Fibroblast of mammary gland (primary cell): ENCODE data around the gene STARD9.
A peak's percentile ranks its signal among the peaks of the same experiment; 100 is the strongest.

Experiments
- DNase-seq: peaks from one replicate; pipeline ENCODE4 v3.0.0-alpha.2; 2010; ENCODE audit warnings: low read depth
- H3K4me3 ChIP-seq: 2 replicates; pipeline ENCODE4 v1.5.1; 2011; ENCODE audit warnings: low read depth, mild to moderate bottlenecking, low read length, moderate library complexity; ENCODE audit not compliant: control insufficient read depth
- CTCF ChIP-seq: conservative IDR thresholded peaks from 2 replicates; pipeline ENCODE4 v1.5.1; 2011; ENCODE audit warnings: low read depth, low read length, inconsistent platforms; ENCODE audit not compliant: control insufficient read depth, insufficient read depth

STARD9 gene

GRCh38 chr15:42627485-42627884, 52.1 kb downstream of the STARD9 start:
- H3K4me3 ChIP-seq, result no peak overlapping the region
- no peak for DNase-seq
- no peak for TF ChIP-seq CTCF

- no peak for DNase-seq
Measured at GRCh38 chr15:42628761-42629160, 53.4 kb downstream of the STARD9 start.

GRCh38 chr15:42632105-42632675, 56.8 kb downstream of the STARD9 start:
- no peak for TF ChIP-seq CTCF
- no peak for DNase-seq
- no peak overlapping the region for H3K4me3 ChIP-seq

More at GRCh38 chr15:42628761-42629160, 53.4 kb downstream of the STARD9 start:
- TF ChIP-seq CTCF, result no peak
- H3K4me3 ChIP-seq, result no peak overlapping the region

GRCh38 chr15:42640109-42640508, 64.7 kb downstream of the STARD9 start:
- peak; percentile 7 for DNase-seq
- H3K4me3 ChIP-seq, result no peak overlapping the region

GRCh38 chr15:42650208-42651066, 75.0 kb downstream of the STARD9 start:
- peak; percentile 89 for DNase-seq
- TF ChIP-seq CTCF, result peak; percentile 92
- no peak overlapping the region for H3K4me3 ChIP-seq

More at GRCh38 chr15:42640109-42640508, 64.7 kb downstream of the STARD9 start:
- TF ChIP-seq CTCF, result no peak

- H3K4me3 ChIP-seq, result no peak overlapping the region
- no peak for TF ChIP-seq CTCF
- DNase-seq, result no peak
Measured at GRCh38 chr15:42665827-42666226, 90.4 kb downstream of the STARD9 start.

- no peak overlapping the region for H3K4me3 ChIP-seq
- TF ChIP-seq CTCF, result no peak
Measured at GRCh38 chr15:42667855-42668254, 92.4 kb downstream of the STARD9 start.

More at GRCh38 chr15:42667855-42668254, 92.4 kb downstream of the STARD9 start:
- no peak for DNase-seq
